A673 (cell line): Measurements from ENCODE around the gene SDK1. TPM values are rescaled to one million over a fixed set of nuclear protein-coding genes. Genes with fewer than 3 reads are reported as not detected.

Experiments
- BruUV-seq: library from RNA; stranded (reverse); fragments of 400-500 nt; replicated peaks from 2 replicates; lab custom pipeline; 2021; lab: Mats Ljungman, UMichigan
- CTCF ChIA-PET: fragments of 300-600 bp; sonication (Branson Sonifier 250); formaldehyde crosslinking; loops from one replicate; lab custom pipeline; 2022; ENCODE audit warnings: antibody characterized with exemption; lab: Charles Lee
- POLR2A ChIA-PET: fragments of 300-600 bp; sonication (Branson Sonifier 250); formaldehyde crosslinking; loops from one replicate; lab custom pipeline; 2022; ENCODE audit warnings: antibody characterized with exemption; ENCODE audit not compliant: low non-redundant PET; lab: Charles Lee
- DNase-seq: peaks from one replicate; pipeline ENCODE4 v3.0.0-alpha.2; 2015; ENCODE audit warnings: low spot score
- H3K27ac ChIP-seq: fragments of 200-600 bp; sonication (generic); 2 replicates; pipeline ENCODE4 v1.5.1; 2016; ENCODE audit warnings: mixed run types, low read depth, mild to moderate bottlenecking, mixed read lengths, antibody characterized with exemption, low read length; ENCODE audit not compliant: poor library complexity, severe bottlenecking
- H3K27me3 ChIP-seq: fragments of 200-600 bp; sonication (generic); replicated peaks from 2 replicates; pipeline ENCODE4 v1.6.1; 2017; ENCODE audit warnings: mixed run types, low read depth, mild to moderate bottlenecking, mixed read lengths, antibody characterized with exemption, low read length; ENCODE audit not compliant: insufficient read depth, poor library complexity
- H3K36me3 ChIP-seq: fragments of 200-600 bp; sonication (generic); 2 replicates; pipeline ENCODE4 v1.6.1; 2016; ENCODE audit warnings: mixed run types, mild to moderate bottlenecking, mixed read lengths, antibody characterized with exemption, low read length; ENCODE audit not compliant: insufficient read depth, poor library complexity, severe bottlenecking
- H3K4me1 ChIP-seq: fragments of 200-600 bp; sonication (generic); 2 replicates; pipeline ENCODE4 v1.6.1; 2017; ENCODE audit warnings: mixed run types, mild to moderate bottlenecking, mixed read lengths, antibody characterized with exemption, low read length; ENCODE audit not compliant: insufficient read depth, poor library complexity, severe bottlenecking
- H3K4me3 ChIP-seq: fragments of 200-600 bp; sonication (generic); 2 replicates; pipeline ENCODE4 v1.5.1; 2016; ENCODE audit warnings: low read depth, mixed run types, mild to moderate bottlenecking, mixed read lengths, low read length; ENCODE audit not compliant: poor library complexity, severe bottlenecking
- H3K9me3 ChIP-seq: fragments of 200-600 bp; sonication (generic); 2 replicates; pipeline ENCODE4 v1.6.1; 2016; ENCODE audit warnings: mixed run types, low read depth, mild to moderate bottlenecking, mixed read lengths, antibody characterized with exemption, low read length; ENCODE audit not compliant: poor library complexity, severe bottlenecking
- CTCF ChIP-seq: fragments of 300-800, 200-600 bp; sonication (generic); conservative IDR thresholded peaks from 2 replicates; pipeline ENCODE4 v1.5.1; 2017; ENCODE audit warnings: low read depth, mild to moderate bottlenecking, antibody characterized with exemption, low read length, moderate library complexity, mixed read lengths
- EZH2 ChIP-seq: fragments of 200-600 bp; sonication (generic); IDR thresholded peaks from 2 replicates; pipeline ENCODE4 v1.6.1; 2017; ENCODE audit warnings: borderline replicate concordance, low read depth, mild to moderate bottlenecking, mixed read lengths, antibody characterized with exemption, low read length; ENCODE audit not compliant: poor library complexity, severe bottlenecking
- intact Hi-C: fragments of 100-400 bp; cut with micrococcal nuclease; formaldehyde crosslinking; loops from one replicate; pipeline ENCODE4 v1.10.0; 2022; ENCODE audit not compliant: unreplicated experiment
- total RNA-seq: library from RNA; stranded (reverse); gene quantifications from 2 replicates; pipeline ENCODE4 v1.2.3, GENCODE V29; 2021

Gene SDK1
- total RNA-seq, 1 experiment from 2014 or later, result 14.7 TPM

GRCh38 chr7:3437467-3437866 is 136.4 kb downstream of the SDK1 start:
- intact Hi-C loops, result no loop called here
- POLR2A ChIA-PET, result no interaction called here
- H3K9me3 ChIP-seq, result no peaks in the 10 kb centered on the region
- no peak overlapping the region for H3K4me3 ChIP-seq
- CTCF ChIA-PET, result no interaction called here
- H3K4me1 ChIP-seq, result peaks cover 41% of the 10 kb centered on the region
- BruUV-seq, result no TSS peak
- no peaks in the 10 kb centered on the region for H3K36me3 ChIP-seq
- H3K27ac ChIP-seq, result no peak overlapping the region
- DNase-seq, result no peak
- peaks cover 3% of the 10 kb centered on the region for H3K27me3 ChIP-seq
- TF ChIP-seq EZH2 (no peak), CTCF (no peak)

- BruUV-seq, result no TSS peak
- H3K36me3 ChIP-seq, result no peaks in the 10 kb centered on the region
- POLR2A ChIA-PET, result no interaction called here
- H3K27me3 ChIP-seq, result no peaks in the 10 kb centered on the region
- TF ChIP-seq EZH2 (no peak), CTCF (no peak)
- peaks cover 41% of the 10 kb centered on the region for H3K4me1 ChIP-seq
- H3K4me3 ChIP-seq, result no peak overlapping the region
- H3K9me3 ChIP-seq, result no peaks in the 10 kb centered on the region
- CTCF ChIA-PET, result no interaction called here
- no peak for DNase-seq
- H3K27ac ChIP-seq, result no peak overlapping the region
- intact Hi-C loops, result no loop called here
These were observed 137.3 kb downstream of the SDK1 start for GRCh38 chr7:3438352-3438751.

GRCh38 chr7:3439333-3440030 is 138.4 kb downstream of the SDK1 start:
- no peak for TF ChIP-seq EZH2
- no peak for TF ChIP-seq CTCF
- Histone ChIP-seq H3K4me3 (no peak overlapping the region), H3K36me3 (no peaks in the 10 kb centered on the region), H3K4me1 (peaks cover 41% of the 10 kb centered on the region), H3K27ac (no peak overlapping the region), H3K27me3 (no peaks in the 10 kb centered on the region), H3K9me3 (no peaks in the 10 kb centered on the region)
- BruUV-seq, result no TSS peak
- DNase-seq, result peak; percentile 86
- POLR2A ChIA-PET, result no interaction called here
- intact Hi-C loops, result no loop called here
- CTCF ChIA-PET, result no interaction called here
